ENCODE measurements around the gene AKAP9. TPM values are rescaled to one million over a fixed set of nuclear protein-coding genes. Genes with fewer than 3 reads are reported as not detected.

The AKAP9 gene
- total and polyA plus RNA-seq, 2 experiments from 2014 or later = 80.5 to 85.8 TPM

DNA sequence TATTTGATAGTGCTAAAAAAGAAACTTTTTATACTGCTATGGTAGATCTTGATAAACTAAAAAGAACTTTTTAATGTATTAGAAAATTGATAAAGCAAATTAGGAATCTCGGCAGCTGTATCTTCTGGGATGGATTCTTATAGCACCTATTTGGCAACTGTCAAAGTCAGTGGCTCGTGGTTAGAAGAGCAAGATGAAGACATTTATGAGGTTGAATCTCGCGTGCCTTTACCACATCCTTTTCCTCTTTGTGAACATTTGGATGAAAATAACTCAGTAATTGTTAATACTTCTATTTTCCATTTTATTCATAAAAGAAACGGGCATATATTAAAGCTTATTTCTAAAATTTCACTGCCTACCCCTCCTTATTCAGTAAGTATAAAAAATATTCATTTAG lies 117.4 kb downstream of the AKAP9 start:
- no peaks in the 10 kb centered on the region for H3K9me3 ChIP-seq (ENCODE audit: low read depth)
- H3K36me3 ChIP-seq (replicated peaks; ENCODE audit: insufficient read depth, low read depth) = no peaks in the 10 kb centered on the region
- 81% methylated on average over 5 of the region's 5 CpGs for WGBS (ENCODE audit: low lambda C conversion rate, missing lambda C conversion rate)
- peak overlapping the region; percentile 60 for H3K4me2 ChIP-seq
- H4K20me1 ChIP-seq (ENCODE audit: insufficient read depth, poor library complexity, severe bottlenecking) = no peaks in the 10 kb centered on the region
- no peaks in the 10 kb centered on the region for H3K27me3 ChIP-seq
- peaks cover 32% of the 10 kb centered on the region for H3K4me1 ChIP-seq (ENCODE audit: insufficient read depth)
- H2AFZ ChIP-seq = no peak overlapping the region
- H3K9me2 ChIP-seq (replicated peaks; ENCODE audit: insufficient read depth) = no peaks in the 10 kb centered on the region
- DNase-seq (ENCODE audit: low spot score) = no peak
- TF ChIP-seq EZH2phosphoT487 (IDR thresholded peaks at IDR 0.05; ENCODE audit: low read depth, severe bottlenecking, unreplicated experiment) = no peak
- TF ChIP-seq, protein P1, sequence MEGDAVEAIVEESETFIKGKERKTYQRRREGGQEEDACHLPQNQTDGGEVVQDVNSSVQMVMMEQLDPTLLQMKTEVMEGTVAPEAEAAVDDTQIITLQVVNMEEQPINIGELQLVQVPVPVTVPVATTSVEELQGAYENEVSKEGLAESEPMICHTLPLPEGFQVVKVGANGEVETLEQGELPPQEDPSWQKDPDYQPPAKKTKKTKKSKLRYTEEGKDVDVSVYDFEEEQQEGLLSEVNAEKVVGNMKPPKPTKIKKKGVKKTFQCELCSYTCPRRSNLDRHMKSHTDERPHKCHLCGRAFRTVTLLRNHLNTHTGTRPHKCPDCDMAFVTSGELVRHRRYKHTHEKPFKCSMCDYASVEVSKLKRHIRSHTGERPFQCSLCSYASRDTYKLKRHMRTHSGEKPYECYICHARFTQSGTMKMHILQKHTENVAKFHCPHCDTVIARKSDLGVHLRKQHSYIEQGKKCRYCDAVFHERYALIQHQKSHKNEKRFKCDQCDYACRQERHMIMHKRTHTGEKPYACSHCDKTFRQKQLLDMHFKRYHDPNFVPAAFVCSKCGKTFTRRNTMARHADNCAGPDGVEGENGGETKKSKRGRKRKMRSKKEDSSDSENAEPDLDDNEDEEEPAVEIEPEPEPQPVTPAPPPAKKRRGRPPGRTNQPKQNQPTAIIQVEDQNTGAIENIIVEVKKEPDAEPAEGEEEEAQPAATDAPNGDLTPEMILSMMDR (IDR thresholded peaks at IDR 0.05; ENCODE audit: poor library complexity) = no peak
- peak overlapping the region; percentile 44 for H3K27ac ChIP-seq
- peaks cover 17% of the 10 kb centered on the region for H3K79me2 ChIP-seq
- H3K4me3 ChIP-seq = no peak overlapping the region

DNA sequence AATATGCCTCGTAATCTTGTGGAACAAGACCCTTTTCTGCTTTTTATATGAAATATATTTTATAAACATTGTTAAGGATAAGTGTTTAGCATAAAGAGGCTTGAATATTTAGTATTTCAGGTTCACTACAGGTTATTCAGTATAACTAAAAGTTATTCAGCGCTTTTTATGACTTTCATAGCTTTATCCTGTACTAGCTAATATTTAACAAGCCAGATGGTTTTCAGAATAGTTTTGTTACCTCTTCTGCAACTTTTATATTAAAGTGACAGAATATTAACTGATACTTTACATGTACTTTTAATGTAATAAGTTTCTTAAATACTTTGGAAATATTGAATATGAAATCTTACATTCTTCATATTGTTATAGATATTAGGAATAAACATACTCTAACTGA lies 118.2 kb downstream of the AKAP9 start:
- H3K4me3 ChIP-seq = no peak overlapping the region
- H2AFZ ChIP-seq = no peak overlapping the region
- H3K4me1 ChIP-seq (ENCODE audit: insufficient read depth) = peaks cover 32% of the 10 kb centered on the region
- H3K9me2 ChIP-seq (replicated peaks; ENCODE audit: insufficient read depth) = no peaks in the 10 kb centered on the region
- no peaks in the 10 kb centered on the region for H3K27me3 ChIP-seq
- DNase-seq (ENCODE audit: low spot score) = no peak
- H3K79me2 ChIP-seq = peaks cover 17% of the 10 kb centered on the region
- H3K27ac ChIP-seq = peak overlapping the region; percentile 44
- 79% methylated on average over 2 of the region's 2 CpGs for WGBS (ENCODE audit: low lambda C conversion rate, missing lambda C conversion rate)
- peak overlapping the region; percentile 60 for H3K4me2 ChIP-seq
- TF ChIP-seq, protein P1 (IDR thresholded peaks at IDR 0.05; ENCODE audit: poor library complexity) = no peak
- TF ChIP-seq EZH2 (IDR thresholded peaks at IDR 0.05; ENCODE audit: borderline replicate concordance) (no peak), EZH2phosphoT487 (IDR thresholded peaks at IDR 0.05; ENCODE audit: low read depth, severe bottlenecking, unreplicated experiment) (no peak)
- H3K36me3 ChIP-seq (replicated peaks; ENCODE audit: insufficient read depth, low read depth) = no peaks in the 10 kb centered on the region
- no peaks in the 10 kb centered on the region for H3K9me3 ChIP-seq (ENCODE audit: low read depth)
- H4K20me1 ChIP-seq (ENCODE audit: insufficient read depth, poor library complexity, severe bottlenecking) = no peaks in the 10 kb centered on the region

DNA sequence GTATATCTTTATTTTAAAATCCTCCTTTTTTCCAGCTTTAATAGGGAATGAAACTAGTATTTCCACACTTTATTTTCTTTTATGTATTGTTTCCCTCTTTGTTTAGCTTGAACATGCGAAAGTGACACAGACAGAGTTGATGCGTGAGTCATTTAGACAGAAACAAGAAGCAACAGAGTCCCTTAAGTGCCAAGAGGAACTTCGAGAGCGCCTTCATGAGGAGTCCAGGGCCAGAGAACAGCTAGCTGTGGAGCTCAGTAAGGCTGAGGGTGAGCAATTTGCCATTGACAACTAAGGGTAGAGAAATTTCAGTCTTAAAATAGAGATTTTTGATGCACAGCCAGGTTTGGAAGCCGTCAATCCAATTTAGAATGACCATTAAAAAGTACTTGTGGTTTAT lies 120.5 kb downstream of the AKAP9 start:
- DNase-seq (ENCODE audit: low spot score) = no peak
- H3K4me2 ChIP-seq = no peak overlapping the region
- H3K27me3 ChIP-seq = no peaks in the 10 kb centered on the region
- no peaks in the 10 kb centered on the region for H3K9me3 ChIP-seq (ENCODE audit: low read depth)
- no peak overlapping the region for H3K4me3 ChIP-seq
- H3K79me2 ChIP-seq = peaks cover 17% of the 10 kb centered on the region
- H3K4me1 ChIP-seq (ENCODE audit: insufficient read depth) = peaks cover 26% of the 10 kb centered on the region
- WGBS (ENCODE audit: low lambda C conversion rate, missing lambda C conversion rate) = 98% methylated on average over 5 of the region's 5 CpGs
- TF ChIP-seq EZH2phosphoT487 (IDR thresholded peaks at IDR 0.05; ENCODE audit: low read depth, severe bottlenecking, unreplicated experiment) (no peak), EZH2 (IDR thresholded peaks at IDR 0.05; ENCODE audit: borderline replicate concordance) (no peak)
- TF ChIP-seq, protein P1 (IDR thresholded peaks at IDR 0.05; ENCODE audit: poor library complexity) = no peak
- H4K20me1 ChIP-seq (ENCODE audit: insufficient read depth, poor library complexity, severe bottlenecking) = no peaks in the 10 kb centered on the region
- H2AFZ ChIP-seq = no peak overlapping the region
- no peak overlapping the region for H3K27ac ChIP-seq
- no peaks in the 10 kb centered on the region for H3K9me2 ChIP-seq (replicated peaks; ENCODE audit: insufficient read depth)
- no peaks in the 10 kb centered on the region for H3K36me3 ChIP-seq (replicated peaks; ENCODE audit: insufficient read depth, low read depth)

All from hepatocyte (in vitro differentiated cells).